ENCODE measurements around the gene MIGA2.
"Not testable (repeated sequence)": the region's sequence is repeated elsewhere in the genome, so short reads cannot be mapped to it uniquely, and the experiment has no call there.

MIGA2 gene

DNA sequence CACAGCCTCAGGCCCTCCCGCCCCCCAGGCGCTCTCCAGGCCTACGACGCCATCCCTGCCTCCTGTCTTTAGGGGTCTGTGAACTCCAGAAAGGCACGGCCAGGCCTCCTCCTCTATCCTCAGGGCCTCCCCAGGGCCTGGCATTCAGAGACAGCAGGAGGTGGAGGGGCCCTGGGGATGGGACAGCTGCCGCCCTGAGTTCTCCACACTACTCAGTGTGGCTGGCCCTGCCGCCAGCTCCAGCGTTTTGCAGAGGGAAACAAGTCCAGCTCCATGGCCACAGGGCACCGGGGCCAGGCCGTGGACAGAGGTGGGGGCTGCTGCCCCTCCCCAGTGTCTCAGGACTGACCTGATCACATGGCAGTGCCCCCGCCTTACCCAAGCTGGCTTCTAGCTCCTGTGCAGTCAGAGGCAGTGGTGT lies 24.7 kb upstream of the MIGA2 start:
- no peak for DNase-seq (ENCODE audit: low read depth)

DNA sequence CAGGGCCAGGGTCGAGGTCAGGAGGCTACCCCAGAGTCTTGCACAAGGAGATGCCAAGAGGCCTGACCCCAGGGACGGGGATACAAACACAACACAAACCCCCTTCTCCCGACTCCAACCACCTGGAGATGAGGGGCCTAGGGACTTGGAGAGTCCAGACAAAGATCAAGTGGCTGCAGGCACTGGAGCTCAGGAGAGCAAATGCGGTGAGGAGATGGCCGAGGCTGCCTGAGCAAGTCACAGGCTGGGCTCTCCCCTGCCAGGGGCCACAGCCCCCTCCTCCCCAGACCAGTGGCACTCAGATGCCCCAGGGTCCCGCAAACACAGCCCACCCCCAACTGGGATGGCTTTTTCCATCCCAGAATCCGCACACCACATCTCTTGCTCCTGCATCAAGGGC lies 24.1 kb upstream of the MIGA2 start:
- DNase-seq (ENCODE audit: low read depth) = no peak

DNA sequence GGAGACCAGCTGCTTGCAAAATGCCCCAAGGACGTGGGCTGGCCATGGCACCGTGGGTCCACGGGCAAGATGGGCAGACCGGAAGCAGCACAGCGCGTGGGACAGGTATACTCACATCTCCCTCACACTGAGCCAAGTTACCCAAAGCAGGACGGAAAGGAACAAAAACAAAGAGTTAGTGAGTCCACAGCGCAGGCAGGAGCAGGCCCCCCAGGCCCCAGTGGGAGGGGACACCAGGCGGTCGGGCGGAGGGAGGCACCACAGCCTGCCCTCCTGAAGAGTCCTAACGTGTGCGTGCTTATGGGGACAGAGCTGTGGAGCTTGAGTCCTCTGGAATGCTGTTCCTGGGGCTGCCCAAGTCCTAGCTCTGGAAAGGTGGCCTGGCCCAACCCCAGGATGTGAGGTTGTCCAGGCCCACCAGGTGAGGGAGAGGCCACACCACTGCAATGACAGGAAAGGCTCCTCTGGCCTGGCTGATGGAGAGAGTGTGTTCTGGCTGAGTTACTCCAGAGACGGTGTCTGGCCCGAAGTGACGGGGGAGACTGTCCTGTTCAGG lies 23.5 kb upstream of the MIGA2 start:
- DNase-seq (ENCODE audit: low read depth) = no peak

DNA sequence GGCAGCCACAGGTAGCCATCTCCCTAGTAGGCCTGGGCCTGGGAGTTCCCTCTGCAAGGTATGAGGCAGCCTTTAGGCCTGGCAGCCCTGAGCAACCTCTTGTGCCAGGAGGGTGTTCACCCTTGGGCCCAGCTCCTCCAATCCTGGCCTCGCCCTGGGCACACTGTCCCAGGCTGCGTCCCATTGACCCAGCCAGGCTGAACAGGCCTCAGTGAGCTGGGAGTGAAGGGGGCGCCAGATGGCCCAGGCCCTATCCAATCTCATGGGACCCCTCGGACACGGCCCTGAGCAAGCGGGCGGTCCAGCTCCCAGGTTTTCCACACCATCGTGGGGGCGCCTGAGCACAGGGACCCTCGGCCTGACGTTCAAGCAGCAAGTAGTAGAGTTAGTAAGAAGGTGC lies 22.8 kb upstream of the MIGA2 start:
- DNase-seq (ENCODE audit: low read depth) = no peak

DNA sequence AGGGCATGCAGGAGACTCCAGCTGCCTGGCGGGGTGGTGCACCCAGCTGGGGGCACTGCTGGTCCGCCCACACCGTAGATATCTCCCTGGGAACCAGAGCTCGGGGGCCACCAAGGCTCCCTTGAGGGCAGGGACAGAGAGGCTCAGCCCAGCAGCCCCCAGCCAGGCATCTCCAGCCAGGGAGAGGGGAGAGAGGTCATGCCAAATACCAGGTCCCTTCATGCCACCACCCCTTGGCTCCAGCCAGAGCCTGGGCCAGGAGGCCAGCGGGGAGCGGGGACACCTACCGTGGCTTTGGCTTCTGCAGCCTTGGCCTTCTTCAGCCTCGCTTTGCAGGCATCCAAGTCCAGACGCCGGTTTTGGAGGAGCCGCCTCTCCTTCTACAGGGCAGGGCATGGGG lies 22.3 kb upstream of the MIGA2 start:
- no peak for DNase-seq (ENCODE audit: low read depth)

DNA sequence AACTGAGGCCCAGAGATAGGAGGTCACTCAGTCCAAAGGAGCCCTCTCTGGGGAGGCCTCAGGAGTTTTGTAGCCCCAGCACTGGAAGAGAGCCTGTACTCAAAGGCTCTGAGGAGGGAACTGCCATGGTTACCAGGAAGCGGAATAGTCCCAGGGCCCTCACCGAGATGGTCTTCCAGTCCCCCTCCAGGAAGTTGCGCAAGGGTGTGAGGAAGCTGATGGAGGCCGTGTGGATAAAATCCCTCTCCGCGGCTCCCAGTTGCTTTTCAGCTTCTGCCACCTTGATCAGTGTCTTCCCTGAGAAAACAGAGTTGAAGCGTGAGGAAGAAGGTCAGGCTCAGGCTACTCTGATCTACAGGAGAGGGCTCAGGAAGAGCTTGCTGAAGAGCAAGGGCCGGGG lies 21.8 kb upstream of the MIGA2 start:
- no peak for DNase-seq (ENCODE audit: low read depth)

DNA sequence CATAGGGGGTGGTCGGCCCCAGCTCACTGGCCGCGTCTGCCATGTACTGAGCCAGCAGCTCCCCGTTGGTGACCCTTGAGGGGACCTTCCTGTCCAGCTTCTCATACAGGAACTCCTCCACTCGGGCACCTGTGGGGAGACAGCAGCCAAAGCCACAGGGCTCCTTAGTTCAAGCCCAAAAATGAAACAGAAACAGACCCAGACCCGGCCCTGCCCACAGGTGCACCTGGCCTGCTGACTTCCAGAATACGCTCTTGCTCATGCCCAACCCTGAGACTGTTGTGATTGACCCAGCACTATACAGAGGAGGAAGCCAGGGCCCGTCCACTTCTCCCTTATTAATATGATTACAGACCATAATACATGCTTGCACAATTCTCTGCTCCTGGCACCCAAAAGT lies 15.3 kb upstream of the MIGA2 start:
- no peak for DNase-seq (ENCODE audit: low read depth)

DNA sequence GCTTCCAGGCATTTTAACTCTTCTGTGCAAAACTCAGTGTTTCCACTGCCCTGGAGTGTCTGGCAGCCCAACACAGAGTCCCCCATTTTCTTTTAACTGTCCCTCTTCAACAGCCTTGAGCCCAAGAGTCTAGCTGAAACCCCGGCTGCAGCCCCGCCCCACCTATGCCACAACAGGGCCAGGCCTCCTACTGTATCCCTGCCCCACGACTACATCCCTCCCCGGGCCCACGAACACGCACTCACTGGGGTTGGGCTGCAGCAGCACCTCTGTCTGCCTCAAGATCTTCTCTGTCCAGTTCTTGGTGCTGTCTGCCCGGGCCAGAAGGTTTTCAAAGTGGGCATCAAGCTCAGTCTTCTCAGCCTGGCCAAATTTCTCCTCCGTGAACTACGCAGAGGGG lies 14.4 kb upstream of the MIGA2 start:
- DNase-seq (ENCODE audit: low read depth) = no peak

DNA sequence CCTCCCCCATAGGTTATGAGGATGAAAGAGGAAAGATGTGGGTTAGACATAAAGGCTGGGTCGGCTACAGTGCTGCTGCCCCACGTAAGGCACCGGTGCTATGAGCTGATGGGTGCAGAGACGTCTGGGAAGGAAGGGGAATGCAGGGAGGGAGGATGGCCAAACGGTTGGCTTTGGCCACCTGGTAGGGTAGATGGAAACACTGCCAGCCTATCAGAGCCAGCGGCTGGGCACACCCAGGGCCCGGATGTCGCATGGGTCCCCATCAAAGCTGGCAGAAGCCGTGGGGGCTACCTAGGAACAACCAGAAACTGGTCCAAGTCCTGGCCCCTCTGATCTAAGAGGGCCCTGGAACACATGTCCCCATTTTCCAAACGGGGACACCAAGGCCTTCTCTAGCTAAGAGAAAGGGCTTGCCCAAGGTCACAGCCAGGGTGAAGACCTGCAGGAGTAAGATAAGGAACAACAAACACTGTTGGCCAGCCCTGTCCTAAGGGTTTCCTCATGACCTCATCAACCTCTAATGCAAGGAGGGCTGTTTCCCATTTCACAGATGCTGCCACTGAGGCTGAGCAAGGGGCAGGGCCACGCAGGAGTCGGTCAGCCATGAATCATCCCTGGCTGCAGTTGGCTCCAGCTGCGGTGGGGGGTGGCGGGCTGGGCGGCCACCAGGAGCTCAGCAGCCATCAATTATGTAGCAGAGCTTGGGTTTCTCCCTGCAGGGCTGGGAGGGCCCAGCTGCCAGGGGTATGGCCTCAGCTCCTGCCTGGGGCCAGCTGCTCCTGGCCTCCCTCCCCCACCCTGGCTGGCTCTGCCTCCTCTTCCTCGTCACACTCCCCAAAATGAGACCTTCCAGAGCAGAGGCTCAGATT lies 13.2 kb upstream of the MIGA2 start:
- no peak for DNase-seq (ENCODE audit: low read depth)

DNA sequence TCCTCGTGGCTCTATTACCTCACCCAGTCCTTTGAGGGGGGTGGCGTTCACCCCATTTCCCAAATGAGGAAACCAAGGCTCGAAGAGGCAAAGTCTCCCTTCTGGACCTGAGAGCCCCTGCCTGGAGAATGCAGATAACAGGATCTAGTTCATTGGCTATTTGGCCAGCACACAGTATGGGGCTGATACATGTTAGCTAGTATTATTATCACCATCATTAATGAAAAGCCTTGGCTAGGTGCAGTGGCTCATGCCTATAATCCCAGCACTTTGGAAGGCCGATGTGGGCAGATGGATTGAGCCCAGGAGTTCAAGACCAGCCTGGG lies 12.6 kb upstream of the MIGA2 start:
- no peak for DNase-seq (ENCODE audit: low read depth)

DNA sequence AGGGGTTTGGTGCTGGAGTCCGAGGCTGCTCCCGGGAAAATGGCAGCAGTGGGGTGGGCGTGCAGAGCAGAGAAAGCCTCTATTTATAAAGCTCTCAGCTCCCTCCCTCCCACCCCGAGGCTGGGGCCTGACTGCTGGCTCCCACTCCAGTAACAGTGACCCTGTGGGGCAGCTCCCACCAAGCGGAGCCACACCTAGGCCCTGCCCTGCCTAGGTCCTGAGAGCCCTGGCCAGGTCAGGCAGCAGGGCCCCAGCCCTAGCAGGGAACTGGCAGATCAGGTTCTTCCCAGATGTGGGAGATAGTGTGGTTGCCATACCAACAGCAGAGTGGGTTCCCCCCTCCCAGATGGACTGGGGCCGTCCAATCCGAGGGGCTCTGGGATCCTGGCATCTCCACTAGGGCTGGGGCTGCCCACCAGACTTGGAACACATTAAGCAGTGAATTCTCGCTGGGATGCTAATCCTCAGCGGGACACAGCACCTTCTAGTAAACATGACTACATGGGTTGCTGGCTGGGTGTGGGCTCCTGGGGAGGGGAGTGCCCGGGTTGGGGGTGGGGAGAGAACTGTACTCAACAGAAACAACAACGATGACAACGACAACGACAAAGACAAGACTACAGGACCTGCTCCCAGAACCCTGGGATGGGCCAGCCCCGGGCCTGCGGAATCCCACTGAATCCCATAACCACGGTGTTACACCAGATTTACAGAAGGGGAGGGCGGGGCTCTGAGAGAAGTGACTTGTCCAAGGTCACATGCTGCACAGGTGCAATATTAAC lies 9.8 kb upstream of the MIGA2 start:
- DNase-seq (ENCODE audit: low read depth) = no peak

DNA sequence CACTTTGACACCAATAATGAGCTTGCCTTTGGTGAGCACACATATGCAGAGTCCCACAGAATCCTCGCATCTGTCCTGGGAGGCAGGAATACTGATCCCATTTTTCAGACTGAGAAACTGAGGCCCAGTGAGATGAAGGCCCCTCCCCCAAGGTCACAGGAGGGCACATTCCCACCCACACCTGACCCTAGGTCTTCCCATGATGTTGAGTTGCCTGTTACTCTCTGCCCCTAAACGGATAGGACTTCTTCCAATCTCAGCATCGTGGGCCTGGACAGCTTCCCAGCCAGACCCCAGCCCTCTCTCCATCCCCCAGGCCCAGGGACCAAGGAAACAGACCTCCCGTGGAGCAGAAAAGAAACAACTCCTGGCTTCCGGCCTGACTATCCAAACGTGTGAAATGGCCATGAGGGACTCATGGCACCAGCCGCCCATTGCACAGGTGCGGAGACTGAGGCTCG lies 9.2 kb upstream of the MIGA2 start:
- no peak for DNase-seq (ENCODE audit: low read depth)

DNA sequence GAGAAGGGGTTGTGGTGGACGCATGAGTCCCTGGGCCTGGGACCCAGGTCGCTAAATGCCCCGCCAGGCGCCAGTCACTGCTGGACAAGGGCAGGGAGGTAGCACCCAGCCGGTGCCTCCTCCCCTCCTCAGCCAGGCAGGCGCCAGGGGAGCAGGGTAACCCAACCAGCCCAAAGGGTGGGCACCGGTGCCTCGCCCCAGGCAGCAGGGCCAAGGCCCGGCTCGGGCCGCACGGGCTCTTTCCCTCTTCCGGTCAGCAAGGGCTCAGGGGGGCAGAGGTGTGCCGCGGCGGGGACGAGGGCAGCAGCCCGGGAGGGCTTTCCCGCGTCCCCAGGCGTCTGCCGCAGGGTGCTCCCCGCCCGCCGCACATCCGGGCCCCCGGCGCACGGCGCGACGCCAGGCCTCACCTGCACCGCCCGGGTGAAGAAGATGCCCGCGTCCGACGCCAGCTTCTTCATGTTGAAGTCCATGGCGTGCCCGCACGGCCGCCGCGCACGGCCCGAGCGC lies 8.7 kb upstream of the MIGA2 start:
- peak; percentile 56 for DNase-seq (ENCODE audit: low read depth)

DNA sequence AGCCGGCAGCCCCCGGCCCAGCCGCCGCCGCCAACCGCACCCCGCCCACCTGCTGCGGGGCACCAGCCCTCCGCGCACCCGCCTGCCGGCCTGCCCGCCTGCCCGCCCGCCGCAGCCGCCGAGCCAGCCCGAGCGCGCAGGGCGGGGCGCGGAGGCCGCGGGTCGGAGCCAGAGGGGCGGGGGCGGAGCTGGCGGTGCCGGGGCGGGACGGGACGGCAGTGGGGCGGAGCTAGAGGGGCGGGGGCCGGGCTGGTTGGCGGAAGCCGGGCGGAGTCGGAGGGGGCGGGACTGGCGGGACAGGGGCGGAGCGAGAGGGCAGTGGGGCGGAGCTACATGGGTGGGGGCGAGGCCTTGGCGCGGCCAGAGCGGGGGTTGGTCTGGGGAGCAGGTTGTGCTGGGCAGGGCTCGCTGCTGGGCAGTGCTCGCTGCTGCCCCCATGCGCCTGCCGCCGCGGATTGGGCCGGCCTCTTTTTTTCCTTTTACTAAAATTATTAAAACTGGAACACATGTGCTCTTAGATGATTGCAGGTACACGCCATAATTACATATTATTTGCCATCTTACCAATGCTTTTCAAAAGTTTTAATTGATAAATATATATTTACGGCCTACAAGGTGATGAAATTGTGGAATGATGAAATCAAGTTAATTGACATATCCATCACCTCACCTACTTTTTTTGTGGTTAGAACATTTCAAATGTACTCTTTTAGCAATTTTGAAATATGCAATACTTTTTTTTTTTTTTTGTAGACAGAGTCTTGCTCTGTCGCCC lies 8.0 kb upstream of the MIGA2 start, which contains the start of gene SH3GLB2:
Gene SH3GLB2, minus strand, starts transcription at position 140 of the 775 bp plus-strand sequence. CDS start 177 bp downstream, outside the sequence.
- peak; percentile 92 for DNase-seq (ENCODE audit: low read depth)

DNA sequence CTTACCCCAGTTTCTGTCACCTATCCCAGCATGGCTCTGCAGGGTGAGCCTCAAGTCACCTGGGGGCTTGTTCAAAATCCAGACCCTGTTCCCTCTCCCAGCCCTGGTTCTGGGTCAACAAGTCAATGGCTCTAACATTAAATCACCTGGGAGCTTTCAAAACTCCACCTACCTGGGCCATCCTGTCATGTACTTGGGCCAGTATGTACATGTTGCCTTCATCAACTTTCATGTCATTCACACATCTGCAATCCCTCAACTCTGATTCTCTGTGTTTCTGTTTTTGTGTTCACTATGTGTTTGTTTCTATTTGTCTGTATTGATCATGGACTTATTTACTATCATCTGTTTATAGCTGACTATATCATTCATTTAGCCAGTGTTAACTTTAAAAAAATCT lies 6.2 kb upstream of the MIGA2 start:
- DNase-seq (ENCODE audit: low read depth) = no peak

DNA sequence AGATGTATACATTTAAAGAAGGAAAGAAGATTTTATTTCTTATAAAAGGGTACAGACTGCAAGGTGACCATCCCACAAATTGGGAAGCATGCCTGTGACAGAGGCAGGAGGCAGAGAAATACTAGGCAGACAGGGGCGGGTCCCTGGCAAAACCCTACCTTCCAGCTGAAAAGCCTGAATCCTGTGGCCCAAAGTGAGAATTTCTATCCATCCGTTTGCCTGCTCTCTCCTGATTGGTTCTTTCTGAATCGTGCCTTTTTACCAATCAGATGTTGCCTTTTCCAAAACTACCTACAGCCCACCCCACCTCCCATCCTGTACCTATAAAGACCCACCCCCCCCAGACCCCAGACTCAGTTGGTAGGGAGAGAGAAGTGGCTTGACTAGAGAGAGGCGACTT lies 4.9 kb upstream of the MIGA2 start:
- DNase-seq (ENCODE audit: low read depth) = no peak

DNA sequence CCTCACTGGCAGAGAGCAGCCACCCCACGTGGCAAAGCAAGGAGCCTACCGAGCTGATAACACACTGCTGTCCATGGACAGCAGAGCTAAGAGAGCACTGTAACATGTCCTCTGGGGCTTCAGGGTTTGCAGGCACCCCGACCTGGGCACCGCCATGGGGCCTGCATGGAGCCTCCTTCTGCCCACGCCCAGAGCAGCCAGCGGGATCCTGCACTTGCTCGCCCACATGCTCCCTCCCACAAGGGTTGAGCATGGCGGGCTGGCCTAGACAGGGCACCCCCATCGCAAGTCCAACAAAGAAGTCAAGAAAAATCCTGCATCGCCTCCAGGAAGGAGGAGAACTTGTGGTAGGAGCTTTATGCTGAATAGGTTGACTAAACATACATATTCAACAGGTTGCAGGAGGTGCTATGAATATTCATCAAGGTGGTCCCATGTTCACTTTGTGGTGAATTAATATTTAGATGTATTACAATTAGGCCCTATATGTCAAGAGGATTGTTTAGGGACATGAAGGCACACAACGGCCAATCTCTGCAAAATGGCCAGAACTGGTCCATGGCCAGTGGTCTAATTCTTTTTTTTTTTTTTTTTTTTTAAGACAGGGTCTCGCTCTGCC lies 3.8 kb upstream of the MIGA2 start:
- DNase-seq (ENCODE audit: low read depth) = no peak

DNA sequence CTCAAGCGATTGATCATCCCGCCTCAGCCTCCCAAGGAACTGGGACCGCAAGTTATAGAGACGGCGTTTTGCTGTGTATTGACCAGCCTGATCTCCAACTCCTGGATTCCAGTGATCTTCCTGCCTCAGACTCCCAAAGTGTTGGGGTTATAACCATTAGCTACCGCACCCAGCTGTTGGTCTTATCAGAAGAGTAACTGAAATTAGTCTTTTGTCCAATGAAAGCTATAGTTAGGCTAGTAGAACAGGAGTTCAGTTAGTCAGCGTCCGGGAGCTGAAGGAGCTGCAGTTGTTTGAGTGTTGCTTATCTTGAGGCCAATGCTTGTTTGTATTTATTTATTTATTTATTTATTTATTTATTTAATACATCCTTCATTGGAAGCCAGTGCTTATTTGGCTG lies 3.2 kb upstream of the MIGA2 start:
- DNase-seq (ENCODE audit: low read depth) = no peak

DNA sequence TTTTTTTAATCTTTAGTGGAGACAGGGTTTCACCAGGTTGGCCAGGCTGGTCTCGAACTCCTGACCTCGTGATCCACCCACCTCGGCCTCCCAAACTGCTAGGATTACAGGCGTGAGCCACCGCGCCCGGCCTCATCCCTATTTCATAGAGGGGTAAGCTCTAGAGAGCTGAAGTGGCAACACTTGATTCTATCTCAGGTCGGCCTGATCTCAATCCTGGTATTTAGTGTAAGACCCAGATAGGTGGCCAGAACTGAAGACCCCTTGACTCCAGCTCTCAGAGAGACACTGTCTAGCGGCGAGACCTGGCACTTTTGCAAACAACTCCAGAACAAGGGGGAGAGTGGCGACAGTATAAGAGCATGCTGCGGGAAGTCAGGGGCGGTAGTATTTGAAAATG lies 588 bp upstream of the MIGA2 start:
- DNase-seq (ENCODE audit: low read depth) = not testable (repeated sequence)

DNA sequence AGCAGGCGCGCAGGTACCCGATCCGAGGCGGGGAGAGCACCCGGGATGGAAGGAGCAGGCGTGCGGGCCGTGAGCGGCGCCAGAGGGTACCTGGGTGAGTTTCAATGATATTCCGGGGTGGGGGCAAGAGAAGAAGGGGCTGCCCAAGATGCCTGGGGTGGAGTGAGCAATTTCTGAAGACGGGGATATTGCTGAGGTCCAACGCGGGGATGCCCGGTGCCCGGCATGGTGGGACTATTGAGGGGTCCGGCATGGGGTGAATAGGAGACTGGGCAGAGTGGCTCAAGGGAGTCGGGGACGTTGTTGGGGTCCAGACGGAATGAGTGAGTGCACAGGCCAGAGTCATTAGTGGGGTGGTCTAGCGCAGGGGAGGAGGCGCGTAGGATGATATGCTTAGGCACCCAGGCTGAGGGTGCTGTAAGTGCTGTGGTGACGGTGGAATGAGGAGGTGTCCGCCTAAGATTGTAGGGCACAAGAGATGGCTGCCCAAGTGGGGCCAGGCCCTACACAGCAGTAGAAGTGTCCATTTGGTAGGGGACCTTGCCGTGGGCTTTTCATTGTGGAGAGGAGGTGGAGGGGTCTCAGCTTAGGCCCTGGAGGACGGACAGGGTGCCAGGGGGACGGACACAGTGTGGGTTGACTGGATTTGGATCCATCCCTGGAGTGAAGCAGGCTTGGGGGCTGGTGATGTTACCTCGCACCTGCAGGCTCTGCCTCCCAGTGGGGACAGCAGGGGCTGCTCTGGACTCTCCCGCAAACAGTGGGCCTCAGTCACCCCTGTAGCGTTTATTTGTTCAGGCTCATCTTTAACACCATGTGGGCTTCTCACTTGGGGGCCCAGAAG lies 719 bp downstream of the MIGA2 start:
- no peak for DNase-seq (ENCODE audit: low read depth)

DNA sequence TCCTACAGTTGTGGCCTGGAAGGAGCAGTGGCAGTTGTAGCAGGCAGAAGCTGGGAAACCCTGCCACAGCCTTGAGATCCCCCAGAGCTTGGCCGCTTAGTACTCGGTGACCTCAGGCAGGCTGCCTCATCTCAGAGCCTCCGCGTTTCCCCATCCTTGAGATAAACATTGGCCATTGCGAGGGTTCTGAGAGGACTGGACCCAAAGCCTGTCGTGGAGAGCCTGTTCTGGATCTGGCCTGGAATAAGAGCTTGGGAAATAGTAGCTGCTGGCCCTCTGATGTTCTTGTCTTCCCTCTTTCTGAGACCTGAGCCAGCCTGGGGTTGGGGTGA lies 1.3 kb downstream of the MIGA2 start:
- DNase-seq (ENCODE audit: low read depth) = no peak
